ENCODE results near the gene SHISA9.

The SHISA9 gene

GRCh38 chr16:13123991-13124390, 222.6 kb downstream of the SHISA9 start:
- DNase-seq (ENCODE audit: extremely low read depth, low read depth) = no peak
- no peak for TF ChIP-seq CTCF (IDR thresholded peaks at IDR 0.05; ENCODE audit: low read depth, low read length, missing control alignments)
- H3K4me3 ChIP-seq (replicated peaks; ENCODE audit: low read depth, low read length) = no peak overlapping the region

- no peak for DNase-seq (ENCODE audit: extremely low read depth, low read depth)
- TF ChIP-seq CTCF (IDR thresholded peaks at IDR 0.05; ENCODE audit: low read depth, low read length, missing control alignments) = no peak
These were observed 225.7 kb downstream of the SHISA9 start for GRCh38 chr16:13127144-13127543.

GRCh38 chr16:13130586-13130985, 229.2 kb downstream of the SHISA9 start:
- H3K4me3 ChIP-seq (replicated peaks; ENCODE audit: low read depth, low read length) = no peak overlapping the region
- no peak for TF ChIP-seq CTCF (IDR thresholded peaks at IDR 0.05; ENCODE audit: low read depth, low read length, missing control alignments)
- DNase-seq (ENCODE audit: extremely low read depth, low read depth) = no peak

More at GRCh38 chr16:13127144-13127543, 225.7 kb downstream of the SHISA9 start:
- no peak overlapping the region for H3K4me3 ChIP-seq (replicated peaks; ENCODE audit: low read depth, low read length)

- DNase-seq (ENCODE audit: extremely low read depth, low read depth) = no peak
- no peak overlapping the region for H3K4me3 ChIP-seq (replicated peaks; ENCODE audit: low read depth, low read length)
- TF ChIP-seq CTCF (IDR thresholded peaks at IDR 0.05; ENCODE audit: low read depth, low read length, missing control alignments) = no peak
These were observed 233.4 kb downstream of the SHISA9 start for GRCh38 chr16:13134836-13135235.

GRCh38 chr16:13136901-13137300, 235.5 kb downstream of the SHISA9 start:
- H3K4me3 ChIP-seq (replicated peaks; ENCODE audit: low read depth, low read length) = no peak overlapping the region
- no peak for DNase-seq (ENCODE audit: extremely low read depth, low read depth)
- no peak for TF ChIP-seq CTCF (IDR thresholded peaks at IDR 0.05; ENCODE audit: low read depth, low read length, missing control alignments)

- TF ChIP-seq CTCF (IDR thresholded peaks at IDR 0.05; ENCODE audit: low read depth, low read length, missing control alignments) = no peak
- H3K4me3 ChIP-seq (replicated peaks; ENCODE audit: low read depth, low read length) = no peak overlapping the region
- DNase-seq (ENCODE audit: extremely low read depth, low read depth) = no peak
These were observed 237.1 kb downstream of the SHISA9 start for GRCh38 chr16:13138528-13138927.

GRCh38 chr16:13139661-13140241, 238.4 kb downstream of the SHISA9 start:
- TF ChIP-seq CTCF (IDR thresholded peaks at IDR 0.05; ENCODE audit: low read depth, low read length, missing control alignments) = no peak
- no peak overlapping the region for H3K4me3 ChIP-seq (replicated peaks; ENCODE audit: low read depth, low read length)

More at GRCh38 chr16:13139661-13140241, 238.4 kb downstream of the SHISA9 start:
- no peak for DNase-seq (ENCODE audit: extremely low read depth, low read depth)

All from HFF-Myc (cell line).